Activated CD8-positive, alpha-beta memory T cell treated with anti-CD3 and anti-CD28 coated beads, Interleukin-2, amount 10 ng/mL, durations not matched to agents 7 days and 5 days (primary cell): ENCODE data around the gene CLSTN3. TPM values are rescaled to one million over a fixed set of nuclear protein-coding genes. Genes with fewer than 3 reads are reported as not detected.
A peak's percentile ranks its signal among the peaks of the same experiment; 100 is the strongest.

Experiments used
- ATAC-seq: fragments of 150-1000 bp; cut with Tn5 transposase; one replicate; pipeline ENCODE4 v1.10.0; 2021; ENCODE audit warnings: moderate library complexity
- CTCF ChIA-PET: fragments of 350-600 bp; sonication (Branson Sonifier 250); formaldehyde crosslinking; loops from one replicate; lab custom pipeline; 2021; ENCODE audit warnings: antibody characterized with exemption; lab: Charles Lee
- DNase-seq: peaks from one replicate; pipeline ENCODE4 v3.0.0-alpha.2; 2020
- H3K27ac Mint-ChIP-seq: one replicate; pipeline ENCODE4 v1.8.0; 2021; ENCODE audit warnings: mild to moderate bottlenecking, mixed read lengths
- H3K27me3 Mint-ChIP-seq: one replicate; pipeline ENCODE4 v1.8.0; 2021; ENCODE audit warnings: mixed read lengths
- H3K36me3 Mint-ChIP-seq: one replicate; pipeline ENCODE4 v1.8.0; 2021; ENCODE audit warnings: mild to moderate bottlenecking, mixed read lengths
- H3K4me1 Mint-ChIP-seq: one replicate; pipeline ENCODE4 v1.8.0; 2021; ENCODE audit warnings: mixed read lengths
- H3K4me3 Mint-ChIP-seq: one replicate; pipeline ENCODE4 v1.8.0; 2021; ENCODE audit warnings: mild to moderate bottlenecking, moderate library complexity, mixed read lengths
- H3K9me3 Mint-ChIP-seq: one replicate; pipeline ENCODE4 v1.8.0; 2022; ENCODE audit warnings: low read depth, mixed read lengths
- total RNA-seq, 2 experiments: library from RNA; stranded (reverse); gene quantifications; one replicate each; pipeline ENCODE4 v1.2.3, GENCODE V29; 2021

CLSTN3 gene
- total RNA-seq, 2 experiments from 2014 or later: 71.9 to 109 TPM

GRCh38 chr12:7190268-7191055 is 60.3 kb downstream of the CLSTN3 start:
- peak overlapping the region; percentile 50 for H3K27ac Mint-ChIP-seq
- DNase-seq (no peak), ATAC-seq (no peak)
- H3K4me1 Mint-ChIP-seq: peaks cover 25% of the 10 kb centered on the region
- H3K27me3 Mint-ChIP-seq: no peaks in the 10 kb centered on the region
- no peaks in the 10 kb centered on the region for H3K9me3 Mint-ChIP-seq
- H3K36me3 Mint-ChIP-seq: peaks cover 19% of the 10 kb centered on the region
- H3K4me3 Mint-ChIP-seq: peak overlapping the region; percentile 72
- CTCF ChIA-PET: interaction anchor here (0.9 kb wide), 1 partner anchor 51 kb away, joined by 3 read pairs; no protein-coding TSS in a partner anchor

GRCh38 chr12:7193674-7194073 is 63.5 kb downstream of the CLSTN3 start:
- ATAC-seq (no peak), DNase-seq (no peak)
- Mint-ChIP-seq H3K4me3 (no peak overlapping the region), H3K9me3 (no peaks in the 10 kb centered on the region), H3K4me1 (peaks cover 17% of the 10 kb centered on the region), H3K27ac (no peak overlapping the region), H3K27me3 (no peaks in the 10 kb centered on the region), H3K36me3 (peaks cover 22% of the 10 kb centered on the region)
- CTCF ChIA-PET: interaction anchor here (1.2 kb wide), 1 partner anchor 16 kb away, joined by 4 read pairs; no protein-coding TSS in a partner anchor

- no peak for ATAC-seq
- CTCF ChIA-PET: interaction anchor here (0.8 kb wide), 1 partner anchor 9 kb away, joined by 3 read pairs; no protein-coding TSS in a partner anchor
Measured at GRCh38 chr12:7197841-7198240, 67.7 kb downstream of the CLSTN3 start.

GRCh38 chr12:7203109-7203508 is 72.9 kb downstream of the CLSTN3 start:
- no peak overlapping the region for H3K27ac Mint-ChIP-seq
- no peaks in the 10 kb centered on the region for H3K9me3 Mint-ChIP-seq
- no peak overlapping the region for H3K4me3 Mint-ChIP-seq
- no peaks in the 10 kb centered on the region for H3K4me1 Mint-ChIP-seq
- H3K36me3 Mint-ChIP-seq: peaks cover 19% of the 10 kb centered on the region
- H3K27me3 Mint-ChIP-seq: no peaks in the 10 kb centered on the region
- ATAC-seq (no peak), DNase-seq (no peak)
- CTCF ChIA-PET: no interaction called here

More at GRCh38 chr12:7197841-7198240, 67.7 kb downstream of the CLSTN3 start:
- Mint-ChIP-seq H3K36me3 (peaks cover 23% of the 10 kb centered on the region), H3K4me1 (peaks cover 2% of the 10 kb centered on the region), H3K4me3 (no peak overlapping the region), H3K27ac (no peak overlapping the region), H3K27me3 (no peaks in the 10 kb centered on the region), H3K9me3 (no peaks in the 10 kb centered on the region)
- DNase-seq: no peak

- no peak for ATAC-seq
- H3K36me3 Mint-ChIP-seq: peaks cover 30% of the 10 kb centered on the region
Measured at GRCh38 chr12:7205091-7205490, 74.9 kb downstream of the CLSTN3 start.

GRCh38 chr12:7206691-7207090 is 76.5 kb downstream of the CLSTN3 start:
- ATAC-seq: no peak
- no peaks in the 10 kb centered on the region for H3K27me3 Mint-ChIP-seq
- CTCF ChIA-PET: no interaction called here

More at GRCh38 chr12:7205091-7205490, 74.9 kb downstream of the CLSTN3 start:
- Mint-ChIP-seq H3K27ac (no peak overlapping the region), H3K4me3 (no peak overlapping the region), H3K27me3 (no peaks in the 10 kb centered on the region), H3K9me3 (no peaks in the 10 kb centered on the region), H3K4me1 (no peaks in the 10 kb centered on the region)
- CTCF ChIA-PET: interaction anchor here (1.2 kb wide), 2 partner anchors 16 to 255 kb away, joined by 3 to 4 read pairs; no protein-coding TSS in a partner anchor
- no peak for DNase-seq

GRCh38 chr12:7207866-7208625 is 77.9 kb downstream of the CLSTN3 start:
- Mint-ChIP-seq H3K4me3 (no peak overlapping the region), H3K27me3 (no peaks in the 10 kb centered on the region), H3K27ac (no peak overlapping the region), H3K9me3 (no peaks in the 10 kb centered on the region), H3K4me1 (no peaks in the 10 kb centered on the region), H3K36me3 (peaks cover 39% of the 10 kb centered on the region)
- CTCF ChIA-PET: no interaction called here
- DNase-seq (no peak), ATAC-seq (no peak)

More at GRCh38 chr12:7206691-7207090, 76.5 kb downstream of the CLSTN3 start:
- peaks cover 39% of the 10 kb centered on the region for H3K36me3 Mint-ChIP-seq
- H3K4me3 Mint-ChIP-seq: no peak overlapping the region
- no peaks in the 10 kb centered on the region for H3K9me3 Mint-ChIP-seq
- no peak for DNase-seq
- H3K4me1 Mint-ChIP-seq: no peaks in the 10 kb centered on the region
- no peak overlapping the region for H3K27ac Mint-ChIP-seq

Other genes with a start within 250 kb of the CLSTN3 start
- 1 to 10 TPM; 4.9 to 8.7 TPM for gene LRRC23, start 225.5 kb upstream of the CLSTN3 start, total RNA-seq
- 100 to 1,000 TPM; 106 to 171 TPM for gene ENO2, start 215.8 kb upstream of the CLSTN3 start, total RNA-seq
- gene ATN1, start 202.4 kb upstream of the CLSTN3 start, total RNA-seq: 10 to 100 TPM; 38.3 to 40.1 TPM
- gene RNU7-1, start 186.6 kb upstream of the CLSTN3 start, total RNA-seq: not detected
- gene C12orf57, start 186.3 kb upstream of the CLSTN3 start, total RNA-seq: 100 to 1,000 TPM; 120 to 132 TPM
- gene PTPN6, start 179.0 kb upstream of the CLSTN3 start, total RNA-seq: 100 to 1,000 TPM; 283 to 367 TPM
- 100 to 1,000 TPM; 211 to 271 TPM for gene PHB2, start 159.7 kb upstream of the CLSTN3 start, total RNA-seq
- gene EMG1, start 159.5 kb upstream of the CLSTN3 start, total RNA-seq: 10 to 100 TPM; 59.9 to 69.5 TPM
- 10 to 100 TPM; 29.3 to 32.0 TPM for gene LPCAT3, start 111.9 kb upstream of the CLSTN3 start, total RNA-seq
- 1 to 10 TPM; 1.6 to 2.5 TPM for gene C1S, start 69.7 kb upstream of the CLSTN3 start, total RNA-seq
- 1 to 10 TPM; 4.0 to 5.3 TPM for gene C1R, start 37.9 kb upstream of the CLSTN3 start, total RNA-seq
- gene C1RL, start 21.2 kb upstream of the CLSTN3 start, total RNA-seq: 10 to 100 TPM; 21.8 to 27.4 TPM
- gene RBP5, start 1.5 kb upstream of the CLSTN3 start, total RNA-seq: under 1 TPM; 0.87 to 0.91 TPM
- gene PEX5, start 59.3 kb downstream of the CLSTN3 start, total RNA-seq: 10 to 100 TPM; 15.3 to 16.2 TPM
- not detected for gene ACSM4, start 173.7 kb downstream of the CLSTN3 start, total RNA-seq